Measurements from ENCODE around the gene DMRT1. TPM values are rescaled to one million over a fixed set of nuclear protein-coding genes. Genes with fewer than 3 reads are reported as not detected.

DMRT1 gene
- total and polyA plus RNA-seq, 9 donors: not detected

DNA sequence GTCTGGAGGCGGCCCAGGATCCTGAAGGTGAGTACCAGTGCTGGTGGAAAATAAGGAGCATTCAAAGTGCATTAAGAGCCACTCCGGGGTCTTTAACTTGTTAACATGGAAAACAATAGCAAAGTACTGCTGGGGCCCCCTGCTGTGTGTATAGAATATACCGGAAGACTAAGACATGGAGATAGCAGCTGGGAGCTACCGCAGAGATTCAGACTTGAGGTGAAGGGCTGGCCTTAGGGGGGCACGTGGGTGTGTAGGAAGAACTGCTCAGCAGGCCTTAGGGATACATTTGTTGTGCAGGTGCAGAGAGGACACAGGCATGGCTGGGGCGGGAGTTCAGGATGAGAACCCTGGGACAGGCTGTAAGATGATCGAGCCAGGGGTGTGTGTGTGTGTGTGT, 1.2 kb upstream of the DMRT1 start:
- Histone ChIP-seq H3K9me3 (no peaks in the 10 kb centered on the region), H3K27ac (no peak overlapping the region), H3K4me3 (no peak overlapping the region), H3K27me3 (no peaks in the 10 kb centered on the region), H3K4me1 (ENCODE audit: insufficient read depth) (peaks cover 2% of the 10 kb centered on the region), H3K36me3 (no peaks in the 10 kb centered on the region)
- 36 to 45% (median 42%) methylated on average over 7 of the region's 7 CpGs for WGBS, 3 donors
- intact Hi-C loops (cut with DNase I): no loop called here
- DNase-seq: no peak
- TF ChIP-seq, protein P1, sequence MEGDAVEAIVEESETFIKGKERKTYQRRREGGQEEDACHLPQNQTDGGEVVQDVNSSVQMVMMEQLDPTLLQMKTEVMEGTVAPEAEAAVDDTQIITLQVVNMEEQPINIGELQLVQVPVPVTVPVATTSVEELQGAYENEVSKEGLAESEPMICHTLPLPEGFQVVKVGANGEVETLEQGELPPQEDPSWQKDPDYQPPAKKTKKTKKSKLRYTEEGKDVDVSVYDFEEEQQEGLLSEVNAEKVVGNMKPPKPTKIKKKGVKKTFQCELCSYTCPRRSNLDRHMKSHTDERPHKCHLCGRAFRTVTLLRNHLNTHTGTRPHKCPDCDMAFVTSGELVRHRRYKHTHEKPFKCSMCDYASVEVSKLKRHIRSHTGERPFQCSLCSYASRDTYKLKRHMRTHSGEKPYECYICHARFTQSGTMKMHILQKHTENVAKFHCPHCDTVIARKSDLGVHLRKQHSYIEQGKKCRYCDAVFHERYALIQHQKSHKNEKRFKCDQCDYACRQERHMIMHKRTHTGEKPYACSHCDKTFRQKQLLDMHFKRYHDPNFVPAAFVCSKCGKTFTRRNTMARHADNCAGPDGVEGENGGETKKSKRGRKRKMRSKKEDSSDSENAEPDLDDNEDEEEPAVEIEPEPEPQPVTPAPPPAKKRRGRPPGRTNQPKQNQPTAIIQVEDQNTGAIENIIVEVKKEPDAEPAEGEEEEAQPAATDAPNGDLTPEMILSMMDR (IDR thresholded peaks at IDR 0.05): no peak
- no peak for TF ChIP-seq POLR2A (IDR thresholded peaks at IDR 0.05)
- TF ChIP-seq EP300 (IDR thresholded peaks at IDR 0.05): no peak

DNA sequence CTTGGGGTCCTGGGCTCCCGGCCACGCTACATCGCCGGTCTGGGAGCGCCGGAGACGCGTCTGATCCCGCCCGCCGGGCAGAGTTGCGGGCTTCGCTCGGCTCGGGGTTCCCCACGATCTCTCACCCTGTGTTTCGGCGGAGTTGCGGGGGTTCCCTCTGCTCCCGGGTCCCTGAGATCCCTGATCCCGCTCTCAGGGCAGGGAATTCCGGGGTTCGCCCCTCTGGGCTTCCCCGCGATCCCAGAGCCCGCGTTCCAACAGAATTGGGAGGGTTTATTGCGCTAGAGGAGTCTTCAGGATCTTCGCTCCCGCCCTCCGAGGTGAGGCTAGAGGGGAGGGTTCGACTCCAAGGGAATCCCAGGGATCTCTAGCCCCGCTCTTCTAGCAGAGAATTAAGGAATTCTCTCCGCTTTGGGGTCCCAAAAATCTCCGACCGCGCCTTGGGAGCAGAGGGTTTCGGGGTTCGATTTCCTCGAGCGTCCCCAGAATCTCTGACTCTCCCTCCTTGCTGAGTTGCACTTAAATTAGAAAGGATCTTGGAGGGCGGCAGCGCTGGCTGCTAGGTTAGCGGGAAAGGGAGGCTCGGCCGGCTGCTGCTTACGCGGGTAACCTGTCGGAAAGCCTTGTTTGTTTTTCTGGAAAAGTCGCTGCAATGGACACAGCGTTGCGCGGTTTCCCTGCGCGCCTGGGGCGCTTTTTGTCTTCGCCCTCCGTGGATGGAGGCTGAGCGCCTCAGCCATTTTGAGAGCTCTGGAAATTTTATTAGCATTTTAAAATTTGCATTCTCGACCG, 1.3 kb downstream of the DMRT1 start:
- TF ChIP-seq, protein P1 (IDR thresholded peaks at IDR 0.05): no peak
- TF ChIP-seq EP300 (IDR thresholded peaks at IDR 0.05) (no peak), POLR2A (IDR thresholded peaks at IDR 0.05) (no peak)
- no peaks in the 10 kb centered on the region for H3K36me3 ChIP-seq
- no peak overlapping the region for H3K27ac ChIP-seq
- peaks cover 2% of the 10 kb centered on the region for H3K4me1 ChIP-seq (ENCODE audit: insufficient read depth)
- H3K4me3 ChIP-seq: no peak overlapping the region
- H3K9me3 ChIP-seq: no peaks in the 10 kb centered on the region
- intact Hi-C loops (cut with DNase I): no loop called here
- 4 to 5% (median 5%) methylated on average over 56 to 61 of the region's 61 CpGs for WGBS, 3 donors
- H3K27me3 ChIP-seq: no peaks in the 10 kb centered on the region
- no peak for DNase-seq

DNA sequence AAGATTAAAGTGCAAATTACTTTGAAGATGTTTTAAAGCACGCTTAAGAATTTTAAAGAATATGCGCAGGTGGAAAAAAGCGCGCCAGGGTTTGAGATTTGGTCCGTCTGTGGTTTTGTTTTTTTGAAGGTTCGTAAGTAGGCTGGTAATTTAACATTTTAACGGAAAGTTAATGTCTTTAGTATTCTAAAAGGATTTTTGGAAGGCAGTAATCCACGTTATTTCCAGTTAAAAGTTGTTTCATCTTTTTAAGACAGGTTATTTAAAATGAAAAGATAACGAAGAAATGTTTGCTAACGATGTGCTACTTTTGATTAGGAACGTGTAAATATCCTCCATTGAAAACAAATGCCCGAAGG, 1.9 kb downstream of the DMRT1 start:
- WGBS, 3 donors: 14 to 21% (median 16%) methylated on average over 12 of the region's 12 CpGs
- intact Hi-C loops (cut with DNase I): no loop called here
- H3K9me3 ChIP-seq: no peaks in the 10 kb centered on the region
- DNase-seq: no peak
- no peak overlapping the region for H3K27ac ChIP-seq
- peaks cover 2% of the 10 kb centered on the region for H3K4me1 ChIP-seq (ENCODE audit: insufficient read depth)
- TF ChIP-seq, protein P1 (IDR thresholded peaks at IDR 0.05): no peak
- TF ChIP-seq EP300 (IDR thresholded peaks at IDR 0.05) (no peak), POLR2A (IDR thresholded peaks at IDR 0.05) (no peak)
- no peaks in the 10 kb centered on the region for H3K36me3 ChIP-seq
- H3K27me3 ChIP-seq: no peaks in the 10 kb centered on the region
- no peak overlapping the region for H3K4me3 ChIP-seq

DNA sequence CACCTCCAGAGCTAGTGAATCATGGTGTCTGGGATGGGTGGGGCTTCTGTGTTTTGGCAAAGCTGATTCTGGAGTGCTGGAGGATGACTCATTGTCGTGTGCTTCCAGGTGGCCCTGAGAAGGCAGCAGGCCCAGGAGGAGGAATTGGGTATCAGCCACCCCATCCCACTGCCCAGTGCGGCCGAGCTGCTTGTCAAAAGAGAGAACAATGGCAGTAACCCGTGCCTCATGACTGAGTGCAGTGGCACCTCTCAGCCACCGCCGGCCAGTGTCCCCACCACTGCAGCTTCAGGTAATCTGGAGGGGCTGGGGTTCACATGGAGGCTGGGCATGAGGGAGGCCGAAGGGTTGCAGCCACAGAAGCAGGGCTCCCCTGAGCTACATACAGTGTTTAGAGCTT, 5.4 kb downstream of the DMRT1 start:
- Histone ChIP-seq H3K4me3 (no peak overlapping the region), H3K27me3 (no peaks in the 10 kb centered on the region), H3K27ac (no peak overlapping the region), H3K4me1 (ENCODE audit: insufficient read depth) (no peaks in the 10 kb centered on the region), H3K36me3 (no peaks in the 10 kb centered on the region), H3K9me3 (no peaks in the 10 kb centered on the region)
- DNase-seq: no peak
- intact Hi-C loops (cut with DNase I): no loop called here
- WGBS, 3 donors: 66 to 83% (median 66%) methylated on average over 7 of the region's 7 CpGs
- TF ChIP-seq POLR2A (IDR thresholded peaks at IDR 0.05): no peak
- TF ChIP-seq, protein P1 (IDR thresholded peaks at IDR 0.05): no peak
- TF ChIP-seq EP300 (IDR thresholded peaks at IDR 0.05): no peak
